ENCODE results near the gene FASN. TPM values are rescaled to one million over a fixed set of nuclear protein-coding genes. Genes with fewer than 3 reads are reported as not detected.

Gene FASN
- total RNA-seq, 1 experiment from 2014 or later: 433 TPM

- H3K9ac ChIP-seq (ENCODE audit: extremely low read depth, insufficient read length, low read length): no peak overlapping the region
- H3K4me2 ChIP-seq (ENCODE audit: insufficient read depth, insufficient read length, low read length): no peak overlapping the region
- no peak overlapping the region for H3K27ac ChIP-seq (ENCODE audit: insufficient read length, low read depth, low read length)
- no peak overlapping the region for H3K4ac ChIP-seq (ENCODE audit: low read depth, low read length)
- DNase-seq: no peak
- TF ChIP-seq CTCF (conservative IDR thresholded peaks at IDR 0.05): no peak
- H3K4me1 ChIP-seq (ENCODE audit: insufficient read depth, low read length): no peaks in the 10 kb centered on the region
- no peaks in the 10 kb centered on the region for H3K23me2 ChIP-seq (ENCODE audit: insufficient read length, low read depth, low read length, poor library complexity, severe bottlenecking)
- no peak overlapping the region for H2AK5ac ChIP-seq (ENCODE audit: insufficient read length, low read length)
- H3K14ac ChIP-seq (ENCODE audit: insufficient read depth, low read length): no peak overlapping the region
- H2AFZ ChIP-seq (ENCODE audit: low read length): no peak overlapping the region
- H3K4me1 Mint-ChIP-seq: no peaks in the 10 kb centered on the region; a peak in 1 of 4 replicates
- no peak overlapping the region for H3K23ac ChIP-seq (ENCODE audit: insufficient read length, low read depth, low read length)
- H2BK20ac ChIP-seq (ENCODE audit: low read depth, low read length, poor library complexity, severe bottlenecking): no peak overlapping the region
- H3K79me1 ChIP-seq (ENCODE audit: insufficient read depth, low read depth, low read length, poor library complexity, severe bottlenecking): no peaks in the 10 kb centered on the region
- no peak overlapping the region for H3K56ac ChIP-seq (ENCODE audit: insufficient read length, low read depth, low read length)
- no peaks in the 10 kb centered on the region for H3K27me3 ChIP-seq (ENCODE audit: insufficient read depth, low read length)
- no CpG with 5 or more reads among the region's 13 CpGs for WGBS (ENCODE audit: extremely low coverage, insufficient read length, low lambda C conversion rate)
- H3K79me2 ChIP-seq (ENCODE audit: insufficient read depth, low read length): no peaks in the 10 kb centered on the region
- H4K5ac ChIP-seq (ENCODE audit: insufficient read length, low read depth, low read length): no peak overlapping the region
- H2BK5ac ChIP-seq (ENCODE audit: insufficient read length, low read length): no peak overlapping the region
- no peak overlapping the region for H2BK12ac ChIP-seq (ENCODE audit: insufficient read length, low read depth, low read length)
- no peak overlapping the region for H3T11ph ChIP-seq (ENCODE audit: low read length)
- no peak overlapping the region for H4K91ac ChIP-seq (ENCODE audit: insufficient read length, low read depth, low read length)
- H4K8ac ChIP-seq (replicated peaks; ENCODE audit: insufficient read length, low read depth, low read length): no peak overlapping the region
- no peak overlapping the region for H2BK15ac ChIP-seq (ENCODE audit: low read depth, low read length)
- no peaks in the 10 kb centered on the region for H4K20me1 ChIP-seq (ENCODE audit: control insufficient read depth, insufficient read depth, insufficient read length)
- H3K27me3 Mint-ChIP-seq (ENCODE audit: low read depth): peaks cover 6% of the 10 kb centered on the region
- H3K36me3 Mint-ChIP-seq (ENCODE audit: insufficient read depth in 1 of 3, low read depth in 3 of 3): peaks cover 6 to 27% (median 8%) of the 10 kb centered on the region in 3 experiments; a peak in 6 of 7 replicates
- H3K18ac ChIP-seq (ENCODE audit: insufficient read length, low read depth, low read length): no peak overlapping the region
- peaks cover 0 to 27% of the 10 kb centered on the region in 2 experiments; a peak in 3 of 5 replicates for H3K9me3 Mint-ChIP-seq
- no peaks in the 10 kb centered on the region for H3K9me3 ChIP-seq (ENCODE audit: control insufficient read depth, low read depth, low read length)
- H3K27ac Mint-ChIP-seq: no peak overlapping the region
- H3K4me3 Mint-ChIP-seq: no peak overlapping the region
- H2BK120ac ChIP-seq (ENCODE audit: low read depth, low read length, poor library complexity, severe bottlenecking): no peak overlapping the region
Measured at GRCh38 chr17:82145550-82146155, 47.6 kb upstream of the FASN start.

Data from H9 (cell line).